Vagina (tissue), 2 donors: Measurements from ENCODE around the gene PSMC5. TPM values are rescaled to one million over a fixed set of nuclear protein-coding genes. Genes with fewer than 3 reads are reported as not detected.

Experiments
- DNase-seq, 2 donors: peaks; one replicate each; pipeline ENCODE4 v3.0.0-alpha.2; 2017; ENCODE audit errors: extremely low spot score in 2 of 2
- H3K27ac ChIP-seq: fragments of 200-600 bp; sonication (generic); one replicate; pipeline ENCODE4 v1.5.1; 2019
- H3K27me3 ChIP-seq: fragments of 200-600 bp; sonication (generic); one replicate; pipeline ENCODE4 v1.5.1; 2019
- H3K36me3 ChIP-seq, 2 donors: fragments of 200-600 bp; sonication (generic); one replicate each; pipeline ENCODE4 v1.5.1; 2017 to 2019
- H3K4me1 ChIP-seq: fragments of 200-600 bp; sonication (generic); one replicate; pipeline ENCODE4 v1.5.1; 2019
- H3K4me3 ChIP-seq, 2 donors: fragments of 200-600 bp; sonication (generic); 1 replicate in 1 of 2; 2 replicates in 1 of 2; pipeline ENCODE4 v1.5.1; 2016 to 2019
- H3K9me3 ChIP-seq: fragments of 200-600 bp; sonication (generic); one replicate; pipeline ENCODE4 v1.5.1; 2019
- POLR2A ChIP-seq, 2 donors: fragments of 450-650 bp; IDR thresholded peaks; one replicate each; pipeline ENCODE4 v1.6.1; 2017; ENCODE audit warnings: antibody characterized with exemption in 2 of 2, mild to moderate bottlenecking in 2 of 2, moderate library complexity in 2 of 2
- POLR2AphosphoS5 ChIP-seq, 2 donors: sonication (generic); formaldehyde crosslinking; IDR thresholded peaks; one replicate each; pipeline ENCODE4 v1.9.0; 2017; ENCODE audit warnings: antibody characterized with exemption in 2 of 2, mild to moderate bottlenecking in 2 of 2, low read depth in 1 of 2; ENCODE audit not compliant: insufficient read depth in 1 of 2
- intact Hi-C: fragments of 100-400 bp; cut with DNase I; formaldehyde crosslinking; loops from one replicate; pipeline ENCODE4 v1.15.1; 2023
- total RNA-seq: library from RNA; depleted of rRNA; stranded (reverse); fragments of >200 nt; gene quantifications from one replicate; pipeline ENCODE4 v1.2.3, GENCODE V29; 2016
- TF ChIP-seq, protein P1 (sequence below), 3 experiments: fragments of 450-650 bp in 2 of 3; fragments of 200-600 bp in 1 of 3; sonication (generic) in 1 of 3; IDR thresholded peaks; one replicate each; pipeline ENCODE4 v1.5.1; 2017 to 2019; ENCODE audit warnings: antibody characterized with exemption in 3 of 3, mild to moderate bottlenecking in 2 of 3, moderate library complexity in 2 of 3

Gene PSMC5
- total RNA-seq, 1 donor from 2014 or later: 92.3 TPM

DNA sequence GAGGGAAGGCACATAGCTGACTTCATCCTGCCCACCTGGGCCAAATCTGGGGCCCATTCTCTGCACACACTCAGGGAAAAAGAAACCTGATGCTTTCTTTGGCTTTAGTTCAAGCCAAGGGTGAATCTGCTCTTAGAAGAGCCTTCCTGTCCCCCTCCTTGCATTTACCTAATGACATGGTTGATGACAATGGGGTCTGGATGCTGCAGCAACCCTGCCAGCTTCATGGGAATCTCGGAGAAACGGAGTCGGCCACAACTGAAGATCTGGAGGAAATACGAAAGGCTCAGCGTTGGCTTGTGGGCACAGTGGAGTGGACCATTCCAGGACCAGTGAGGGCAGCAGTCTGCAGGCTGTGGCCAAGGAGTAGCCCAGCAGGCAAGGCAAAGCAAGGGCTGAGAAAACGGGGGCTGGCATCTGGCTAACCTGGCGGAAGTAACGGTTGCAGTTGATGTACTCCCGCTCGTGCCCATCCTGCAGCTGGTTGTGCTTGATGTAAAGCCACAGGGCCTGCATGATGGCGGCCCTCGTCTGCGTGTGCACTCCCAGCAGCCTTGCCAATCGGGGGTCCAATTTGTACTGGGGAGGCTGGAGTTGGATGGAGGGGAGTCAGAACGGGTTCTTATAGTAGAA, 6.6 kb downstream of the PSMC5 start:
- Histone ChIP-seq H3K27ac (no peak overlapping the region), H3K4me1 (peaks cover 43% of the 10 kb centered on the region)

DNA sequence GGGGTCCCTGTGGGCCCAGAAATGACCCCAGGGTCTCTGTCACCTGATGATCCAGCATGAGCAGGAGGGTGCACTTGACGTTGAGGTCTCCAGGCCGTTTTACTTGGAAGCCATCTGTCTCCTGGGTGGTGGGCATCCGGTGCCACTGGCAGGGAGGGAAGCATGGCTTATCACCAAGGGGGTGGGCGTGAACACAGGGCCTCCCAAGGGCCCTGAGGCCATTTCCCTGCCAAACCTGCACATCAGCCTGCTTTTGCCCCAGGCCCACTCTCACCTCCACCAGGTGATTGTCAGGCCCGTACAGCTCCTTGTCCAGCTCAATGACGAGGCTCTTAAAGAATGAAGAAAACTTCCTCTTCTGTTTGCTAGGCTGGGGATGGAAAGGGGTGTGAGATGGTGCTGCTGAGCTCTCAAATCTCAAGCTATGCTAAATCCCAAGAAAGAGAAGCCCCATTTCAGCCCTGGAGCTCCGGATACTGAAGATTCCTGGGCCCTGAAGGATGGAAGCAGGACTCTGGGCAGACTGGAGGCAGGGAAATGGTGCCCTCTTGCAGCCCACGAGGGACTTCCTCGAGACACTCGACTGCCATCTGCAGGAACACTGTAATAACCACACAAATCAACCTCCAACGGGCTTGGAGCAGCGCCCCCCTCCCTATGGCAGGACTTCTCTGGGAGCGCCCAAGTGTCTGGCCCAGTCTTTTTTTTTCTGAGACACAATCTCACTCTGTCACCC, 7.4 kb downstream of the PSMC5 start:
- TF ChIP-seq, protein P1, sequence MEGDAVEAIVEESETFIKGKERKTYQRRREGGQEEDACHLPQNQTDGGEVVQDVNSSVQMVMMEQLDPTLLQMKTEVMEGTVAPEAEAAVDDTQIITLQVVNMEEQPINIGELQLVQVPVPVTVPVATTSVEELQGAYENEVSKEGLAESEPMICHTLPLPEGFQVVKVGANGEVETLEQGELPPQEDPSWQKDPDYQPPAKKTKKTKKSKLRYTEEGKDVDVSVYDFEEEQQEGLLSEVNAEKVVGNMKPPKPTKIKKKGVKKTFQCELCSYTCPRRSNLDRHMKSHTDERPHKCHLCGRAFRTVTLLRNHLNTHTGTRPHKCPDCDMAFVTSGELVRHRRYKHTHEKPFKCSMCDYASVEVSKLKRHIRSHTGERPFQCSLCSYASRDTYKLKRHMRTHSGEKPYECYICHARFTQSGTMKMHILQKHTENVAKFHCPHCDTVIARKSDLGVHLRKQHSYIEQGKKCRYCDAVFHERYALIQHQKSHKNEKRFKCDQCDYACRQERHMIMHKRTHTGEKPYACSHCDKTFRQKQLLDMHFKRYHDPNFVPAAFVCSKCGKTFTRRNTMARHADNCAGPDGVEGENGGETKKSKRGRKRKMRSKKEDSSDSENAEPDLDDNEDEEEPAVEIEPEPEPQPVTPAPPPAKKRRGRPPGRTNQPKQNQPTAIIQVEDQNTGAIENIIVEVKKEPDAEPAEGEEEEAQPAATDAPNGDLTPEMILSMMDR (IDR thresholded peaks at IDR 0.05): peak in 1 of 3 experiments; percentile 4
- TF ChIP-seq POLR2A (IDR thresholded peaks at IDR 0.05) (no peak), POLR2AphosphoS5 (IDR thresholded peaks at IDR 0.05; ENCODE audit: insufficient read depth in 1 of 2, low read depth in 1 of 2) (no peak)

More for the DNA sequence above, 6.6 kb downstream of the PSMC5 start:
- Histone ChIP-seq H3K4me3 (no peak overlapping the region), H3K27me3 (no peaks in the 10 kb centered on the region), H3K36me3 (peaks cover 0 to 83% of the 10 kb centered on the region in 2 donors), H3K9me3 (no peaks in the 10 kb centered on the region)
- TF ChIP-seq, protein P1 (IDR thresholded peaks at IDR 0.05): no peak
- no peak for TF ChIP-seq POLR2A (IDR thresholded peaks at IDR 0.05)
- no peak for TF ChIP-seq POLR2AphosphoS5 (IDR thresholded peaks at IDR 0.05; ENCODE audit: insufficient read depth in 1 of 2, low read depth in 1 of 2)
- DNase-seq: no peak
- intact Hi-C loops: no loop called here

DNA sequence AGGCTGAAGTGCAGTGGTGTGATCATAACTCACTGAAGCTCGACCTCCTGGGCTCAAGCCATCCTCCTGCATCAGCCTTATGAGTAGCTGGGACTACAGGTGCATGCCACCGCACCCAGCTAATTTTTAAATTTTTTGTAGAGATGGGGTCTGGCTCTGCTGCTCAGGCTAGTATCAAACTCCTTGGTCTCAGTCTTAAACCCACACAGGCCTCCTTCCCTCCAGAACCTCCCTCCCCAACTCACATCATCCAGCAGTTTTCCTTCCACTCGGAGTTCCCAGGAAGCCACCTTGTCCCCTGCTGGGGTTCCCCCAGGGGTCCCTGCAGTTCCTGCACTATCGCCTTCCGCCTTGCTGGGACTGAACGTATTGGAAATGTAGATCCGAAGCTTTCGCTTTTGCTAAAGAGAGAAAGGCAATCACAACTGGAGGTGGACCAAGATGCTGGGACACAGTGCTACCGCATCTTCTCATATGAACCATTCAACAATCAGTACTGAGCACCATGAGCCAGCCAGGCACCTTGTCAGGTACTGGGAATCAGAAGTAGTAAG, 8.0 kb downstream of the PSMC5 start:
- Histone ChIP-seq H3K27me3 (no peaks in the 10 kb centered on the region), H3K9me3 (no peaks in the 10 kb centered on the region), H3K36me3 (peaks cover 0 to 72% of the 10 kb centered on the region in 2 donors), H3K27ac (peak overlapping the region; percentile 24), H3K4me3 (no peak overlapping the region), H3K4me1 (peaks cover 46% of the 10 kb centered on the region)
- DNase-seq: no peak
- TF ChIP-seq POLR2A (IDR thresholded peaks at IDR 0.05): no peak
- TF ChIP-seq, protein P1 (IDR thresholded peaks at IDR 0.05): peak in 1 of 3 experiments; percentile 1
- intact Hi-C loops: no loop called here

More for the DNA sequence above, 7.4 kb downstream of the PSMC5 start:
- no peak for DNase-seq
- no peak overlapping the region for H3K4me3 ChIP-seq
- H3K27ac ChIP-seq: peak overlapping the region; percentile 24
- no peaks in the 10 kb centered on the region for H3K27me3 ChIP-seq
- no peaks in the 10 kb centered on the region for H3K9me3 ChIP-seq
- peaks cover 43% of the 10 kb centered on the region for H3K4me1 ChIP-seq
- intact Hi-C loops: no loop called here
- H3K36me3 ChIP-seq: peaks cover 0 to 79% of the 10 kb centered on the region in 2 donors

DNA sequence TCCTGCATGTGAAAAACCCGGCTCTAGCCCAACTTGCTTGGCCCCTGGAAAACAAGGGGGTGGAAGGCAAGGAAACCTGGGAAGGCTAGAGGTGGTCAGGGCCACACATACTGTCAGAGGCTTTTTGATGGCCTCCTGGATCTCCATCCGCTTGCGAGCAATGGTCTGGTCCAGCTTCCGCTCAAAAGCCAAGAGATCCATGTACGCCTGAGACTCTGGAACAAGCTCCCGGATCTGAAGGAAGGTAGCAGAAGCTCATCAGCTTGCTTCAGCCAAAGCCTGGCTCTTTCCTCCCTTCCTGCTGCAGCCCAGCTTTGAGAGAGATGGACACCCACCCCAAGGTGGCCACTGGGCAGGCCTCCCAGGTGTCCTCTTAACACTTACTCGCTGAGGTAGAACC, 9.6 kb downstream of the PSMC5 start:
- peak overlapping the region; percentile 97 for H3K27ac ChIP-seq
- no peaks in the 10 kb centered on the region for H3K9me3 ChIP-seq
- H3K36me3 ChIP-seq: peaks cover 0 to 57% of the 10 kb centered on the region in 2 donors
- intact Hi-C loops: no loop called here
- DNase-seq: no peak
- peaks cover 60% of the 10 kb centered on the region for H3K4me1 ChIP-seq
- H3K4me3 ChIP-seq: no peak overlapping the region
- TF ChIP-seq POLR2A (IDR thresholded peaks at IDR 0.05) (no peak), POLR2AphosphoS5 (IDR thresholded peaks at IDR 0.05; ENCODE audit: insufficient read depth in 1 of 2, low read depth in 1 of 2) (no peak)
- TF ChIP-seq, protein P1 (IDR thresholded peaks at IDR 0.05): no peak
- no peaks in the 10 kb centered on the region for H3K27me3 ChIP-seq
